SU-DHL-6 (cell line): ENCODE data around the gene ELFN2.

ENCODE experiments used
- EZH2phosphoT487 ChIP-seq: fragments of 200-600 bp; sonication (generic), shearing (Covaris generic); conservative IDR thresholded peaks from 2 replicates; pipeline ENCODE4 v1.6.1; 2018; ENCODE audit warnings: mild to moderate bottlenecking, antibody characterized with exemption, low read length, moderate library complexity, mixed read lengths
- TF ChIP-seq, protein P1 (sequence below): fragments of 200-600 bp; sonication (generic); IDR thresholded peaks from one replicate; pipeline ENCODE4 v1.5.1; 2017; ENCODE audit warnings: antibody characterized with exemption, mild to moderate bottlenecking, low read length, moderate library complexity; ENCODE audit not compliant: insufficient read depth, poor library complexity, severe bottlenecking

DNA sequence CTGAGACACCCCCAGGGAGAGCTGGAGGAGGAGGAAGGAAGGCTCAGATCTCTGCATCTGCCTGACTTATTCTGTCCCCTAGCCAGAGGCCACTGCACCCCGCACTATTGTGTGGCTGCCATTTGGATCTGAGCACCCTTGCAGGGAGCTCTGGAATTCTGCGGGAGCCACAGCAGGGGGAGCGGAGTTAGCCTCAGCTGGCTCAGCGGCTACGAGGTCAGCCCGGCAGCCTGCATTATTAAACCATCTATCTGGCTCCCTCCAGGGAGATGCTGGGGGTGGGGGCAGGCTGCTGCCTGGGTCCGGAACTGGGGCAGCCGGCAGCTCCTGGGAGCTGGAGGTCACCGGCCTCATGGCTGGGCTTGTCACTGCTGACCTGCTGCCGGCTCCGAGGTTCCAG, 6.5 kb upstream of the ELFN2 start:
- TF ChIP-seq, protein P1, sequence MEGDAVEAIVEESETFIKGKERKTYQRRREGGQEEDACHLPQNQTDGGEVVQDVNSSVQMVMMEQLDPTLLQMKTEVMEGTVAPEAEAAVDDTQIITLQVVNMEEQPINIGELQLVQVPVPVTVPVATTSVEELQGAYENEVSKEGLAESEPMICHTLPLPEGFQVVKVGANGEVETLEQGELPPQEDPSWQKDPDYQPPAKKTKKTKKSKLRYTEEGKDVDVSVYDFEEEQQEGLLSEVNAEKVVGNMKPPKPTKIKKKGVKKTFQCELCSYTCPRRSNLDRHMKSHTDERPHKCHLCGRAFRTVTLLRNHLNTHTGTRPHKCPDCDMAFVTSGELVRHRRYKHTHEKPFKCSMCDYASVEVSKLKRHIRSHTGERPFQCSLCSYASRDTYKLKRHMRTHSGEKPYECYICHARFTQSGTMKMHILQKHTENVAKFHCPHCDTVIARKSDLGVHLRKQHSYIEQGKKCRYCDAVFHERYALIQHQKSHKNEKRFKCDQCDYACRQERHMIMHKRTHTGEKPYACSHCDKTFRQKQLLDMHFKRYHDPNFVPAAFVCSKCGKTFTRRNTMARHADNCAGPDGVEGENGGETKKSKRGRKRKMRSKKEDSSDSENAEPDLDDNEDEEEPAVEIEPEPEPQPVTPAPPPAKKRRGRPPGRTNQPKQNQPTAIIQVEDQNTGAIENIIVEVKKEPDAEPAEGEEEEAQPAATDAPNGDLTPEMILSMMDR, result no peak
- no peak for TF ChIP-seq EZH2phosphoT487
